ENCODE results near the gene DAPK1.
A peak's percentile ranks its signal among the peaks of the same experiment; 100 is the strongest.

The DAPK1 gene

GRCh38 chr9:87494970-87495471 is 2.6 kb upstream of the DAPK1 start (continued):
- TF ChIP-seq ZNF184 (tag by site-specific recombination; IDR thresholded peaks at IDR 0.05) (peak; percentile 46; the same call in 1 of the 2 replicates), ZNF16 (tag by site-specific recombination; IDR thresholded peaks at IDR 0.05; ENCODE audit: low read depth) (no peak), ZSCAN18 (tag by site-specific recombination; IDR thresholded peaks at IDR 0.05) (no peak), ZNF366 (tag by site-specific recombination; conservative IDR thresholded peaks at IDR 0.05) (0 out of 2 replicates have a peak, but pooled peaks have one; percentile 24), ZBTB10 (tag by site-specific recombination; IDR thresholded peaks at IDR 0.05) (no peak), ATF2 (tag by site-specific recombination; IDR thresholded peaks at IDR 0.05; ENCODE audit: low read depth) (peak; percentile 53), SALL2 (tag by site-specific recombination; IDR thresholded peaks at IDR 0.05; ENCODE audit: borderline replicate concordance) (no peak), KLF16 (tag by site-specific recombination; IDR thresholded peaks at IDR 0.05) (peak; percentile 82), ZNF521 (tag by site-specific recombination; IDR thresholded peaks at IDR 0.05) (no peak), ZNF37A (tag by site-specific recombination; IDR thresholded peaks at IDR 0.05) (no peak), ZNF629 (tag by site-specific recombination; IDR thresholded peaks at IDR 0.05) (peak; percentile 77), OSR2 (tag by site-specific recombination; IDR thresholded peaks at IDR 0.05) (peak; percentile 84), ZNF114 (tag by site-specific recombination; IDR thresholded peaks at IDR 0.05) (no peak), TSHZ1 (tag by site-specific recombination; IDR thresholded peaks at IDR 0.05; ENCODE audit: borderline replicate concordance) (peak; percentile 65; the same call in 1 of the 2 replicates), ZNF274 (IDR thresholded peaks at IDR 0.05; ENCODE audit: low read length) (no peak), ZNF274 (tag by site-specific recombination; IDR thresholded peaks at IDR 0.05; ENCODE audit: borderline replicate concordance) (no peak), KLF10 (tag by site-specific recombination; IDR thresholded peaks at IDR 0.05) (peak; percentile 15; the same call in 1 of the 2 replicates), FEZF1 (tag by site-specific recombination; IDR thresholded peaks at IDR 0.05) (peak; percentile 40; the same call in 1 of the 2 replicates), SETDB1 (IDR thresholded peaks at IDR 0.05; ENCODE audit: insufficient read length, low read length) (no peak)
- TF ChIP-seq, protein P1, sequence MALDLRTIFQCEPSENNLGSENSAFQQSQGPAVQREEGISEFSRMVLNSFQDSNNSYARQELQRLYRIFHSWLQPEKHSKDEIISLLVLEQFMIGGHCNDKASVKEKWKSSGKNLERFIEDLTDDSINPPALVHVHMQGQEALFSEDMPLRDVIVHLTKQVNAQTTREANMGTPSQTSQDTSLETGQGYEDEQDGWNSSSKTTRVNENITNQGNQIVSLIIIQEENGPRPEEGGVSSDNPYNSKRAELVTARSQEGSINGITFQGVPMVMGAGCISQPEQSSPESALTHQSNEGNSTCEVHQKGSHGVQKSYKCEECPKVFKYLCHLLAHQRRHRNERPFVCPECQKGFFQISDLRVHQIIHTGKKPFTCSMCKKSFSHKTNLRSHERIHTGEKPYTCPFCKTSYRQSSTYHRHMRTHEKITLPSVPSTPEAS (tag by site-specific recombination; IDR thresholded peaks at IDR 0.05): no peak
- TF ChIP-seq, protein P2, sequence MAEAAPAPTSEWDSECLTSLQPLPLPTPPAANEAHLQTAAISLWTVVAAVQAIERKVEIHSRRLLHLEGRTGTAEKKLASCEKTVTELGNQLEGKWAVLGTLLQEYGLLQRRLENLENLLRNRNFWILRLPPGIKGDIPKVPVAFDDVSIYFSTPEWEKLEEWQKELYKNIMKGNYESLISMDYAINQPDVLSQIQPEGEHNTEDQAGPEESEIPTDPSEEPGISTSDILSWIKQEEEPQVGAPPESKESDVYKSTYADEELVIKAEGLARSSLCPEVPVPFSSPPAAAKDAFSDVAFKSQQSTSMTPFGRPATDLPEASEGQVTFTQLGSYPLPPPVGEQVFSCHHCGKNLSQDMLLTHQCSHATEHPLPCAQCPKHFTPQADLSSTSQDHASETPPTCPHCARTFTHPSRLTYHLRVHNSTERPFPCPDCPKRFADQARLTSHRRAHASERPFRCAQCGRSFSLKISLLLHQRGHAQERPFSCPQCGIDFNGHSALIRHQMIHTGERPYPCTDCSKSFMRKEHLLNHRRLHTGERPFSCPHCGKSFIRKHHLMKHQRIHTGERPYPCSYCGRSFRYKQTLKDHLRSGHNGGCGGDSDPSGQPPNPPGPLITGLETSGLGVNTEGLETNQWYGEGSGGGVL (tag by site-specific recombination; IDR thresholded peaks at IDR 0.05): peak; percentile 94
- TF ChIP-seq, protein P3, sequence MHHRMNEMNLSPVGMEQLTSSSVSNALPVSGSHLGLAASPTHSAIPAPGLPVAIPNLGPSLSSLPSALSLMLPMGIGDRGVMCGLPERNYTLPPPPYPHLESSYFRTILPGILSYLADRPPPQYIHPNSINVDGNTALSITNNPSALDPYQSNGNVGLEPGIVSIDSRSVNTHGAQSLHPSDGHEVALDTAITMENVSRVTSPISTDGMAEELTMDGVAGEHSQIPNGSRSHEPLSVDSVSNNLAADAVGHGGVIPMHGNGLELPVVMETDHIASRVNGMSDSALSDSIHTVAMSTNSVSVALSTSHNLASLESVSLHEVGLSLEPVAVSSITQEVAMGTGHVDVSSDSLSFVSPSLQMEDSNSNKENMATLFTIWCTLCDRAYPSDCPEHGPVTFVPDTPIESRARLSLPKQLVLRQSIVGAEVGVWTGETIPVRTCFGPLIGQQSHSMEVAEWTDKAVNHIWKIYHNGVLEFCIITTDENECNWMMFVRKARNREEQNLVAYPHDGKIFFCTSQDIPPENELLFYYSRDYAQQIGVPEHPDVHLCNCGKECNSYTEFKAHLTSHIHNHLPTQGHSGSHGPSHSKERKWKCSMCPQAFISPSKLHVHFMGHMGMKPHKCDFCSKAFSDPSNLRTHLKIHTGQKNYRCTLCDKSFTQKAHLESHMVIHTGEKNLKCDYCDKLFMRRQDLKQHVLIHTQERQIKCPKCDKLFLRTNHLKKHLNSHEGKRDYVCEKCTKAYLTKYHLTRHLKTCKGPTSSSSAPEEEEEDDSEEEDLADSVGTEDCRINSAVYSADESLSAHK (tag by site-specific recombination; IDR thresholded peaks at IDR 0.05): no peak
- TF ChIP-seq, protein P4, sequence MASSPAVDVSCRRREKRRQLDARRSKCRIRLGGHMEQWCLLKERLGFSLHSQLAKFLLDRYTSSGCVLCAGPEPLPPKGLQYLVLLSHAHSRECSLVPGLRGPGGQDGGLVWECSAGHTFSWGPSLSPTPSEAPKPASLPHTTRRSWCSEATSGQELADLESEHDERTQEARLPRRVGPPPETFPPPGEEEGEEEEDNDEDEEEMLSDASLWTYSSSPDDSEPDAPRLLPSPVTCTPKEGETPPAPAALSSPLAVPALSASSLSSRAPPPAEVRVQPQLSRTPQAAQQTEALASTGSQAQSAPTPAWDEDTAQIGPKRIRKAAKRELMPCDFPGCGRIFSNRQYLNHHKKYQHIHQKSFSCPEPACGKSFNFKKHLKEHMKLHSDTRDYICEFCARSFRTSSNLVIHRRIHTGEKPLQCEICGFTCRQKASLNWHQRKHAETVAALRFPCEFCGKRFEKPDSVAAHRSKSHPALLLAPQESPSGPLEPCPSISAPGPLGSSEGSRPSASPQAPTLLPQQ (tag by site-specific recombination; IDR thresholded peaks at IDR 0.05): peak; percentile 43; the same call in 1 of the 2 replicates
